Measurements from ENCODE around the gene GCNT3. TPM values are rescaled to one million over a fixed set of nuclear protein-coding genes. Genes with fewer than 3 reads are reported as not detected.

Gene GCNT3
- total RNA-seq, 4 donors from 2014 or later, result 1.5 TPM; not detected in 3

- no peak overlapping the region for H3K4me3 ChIP-seq (ENCODE audit: low read depth, poor library complexity, severe bottlenecking)
- 56 to 69% methylated on average over 4 to 5 of the region's 5 CpGs for WGBS, 2 donors
- no peak for TF ChIP-seq POLR2A (IDR thresholded peaks at IDR 0.05)
- no peak for TF ChIP-seq CTCF (IDR thresholded peaks at IDR 0.05)
- no peak for DNase-seq (ENCODE audit: low spot score in 2 of 2)
- intact Hi-C loops (cut with DNase I; ENCODE audit: low total_unique reads), result no loop called here
Observed at GRCh38 chr15:59605994-59606393, 5.6 kb upstream of the GCNT3 start.

GRCh38 chr15:59609730-59610712 is 1.6 kb upstream of the GCNT3 start:
- intact Hi-C loops (cut with DNase I; ENCODE audit: low total_unique reads), result no loop called here
- DNase-seq (ENCODE audit: low spot score in 2 of 2), result no peak
- H3K4me3 ChIP-seq (ENCODE audit: low read depth, poor library complexity, severe bottlenecking), result no peak overlapping the region
- whole genome bisulfite sequencing, 2 donors, result 77 to 80% methylated on average over 6 to 7 of the region's 7 CpGs
- TF ChIP-seq CTCF (IDR thresholded peaks at IDR 0.05) (no peak), POLR2A (IDR thresholded peaks at IDR 0.05) (no peak)

- intact Hi-C loops (cut with DNase I; ENCODE audit: low total_unique reads), result no loop called here
- no peak overlapping the region for H3K4me3 ChIP-seq (ENCODE audit: low read depth, poor library complexity, severe bottlenecking)
- DNase-seq (ENCODE audit: low spot score in 2 of 2), result no peak
- WGBS, 2 donors, result 89 to 91% methylated on average over 7 of the region's 7 CpGs
- no peak for TF ChIP-seq POLR2A (IDR thresholded peaks at IDR 0.05)
- TF ChIP-seq CTCF (IDR thresholded peaks at IDR 0.05), result no peak
Observed at GRCh38 chr15:59614153-59614552, 2.6 kb downstream of the GCNT3 start.

GRCh38 chr15:59615661-59616060 is 4.1 kb downstream of the GCNT3 start:
- intact Hi-C loops (cut with DNase I; ENCODE audit: low total_unique reads), result no loop called here
- TF ChIP-seq POLR2A (IDR thresholded peaks at IDR 0.05) (no peak), CTCF (IDR thresholded peaks at IDR 0.05) (no peak)
- WGBS, 2 donors, result 88 to 90% methylated on average over 5 of the region's 5 CpGs
- no peak for DNase-seq (ENCODE audit: low spot score in 2 of 2)
- H3K4me3 ChIP-seq (ENCODE audit: low read depth, poor library complexity, severe bottlenecking), result no peak overlapping the region

GRCh38 chr15:59616379-59616778 is 4.8 kb downstream of the GCNT3 start:
- TF ChIP-seq POLR2A (IDR thresholded peaks at IDR 0.05) (no peak), CTCF (IDR thresholded peaks at IDR 0.05) (no peak)
- H3K4me3 ChIP-seq (ENCODE audit: low read depth, poor library complexity, severe bottlenecking), result no peak overlapping the region
- DNase-seq (ENCODE audit: low spot score in 2 of 2), result no peak
- intact Hi-C loops (cut with DNase I; ENCODE audit: low total_unique reads), result no loop called here
- WGBS, 2 donors, result 66 to 69% methylated on average over 3 of the region's 3 CpGs

Data from lower leg skin (tissue), 4 donors.